NCI-H146 treated with DMSO at 0.1 percent for 48 hours (cell line): ENCODE results near the gene CAND2.

Source experiments
- DNase-seq: peaks from one replicate; lab custom pipeline; 2025; ENCODE audit not compliant: unreplicated experiment; lab: John Stamatoyannopoulos, UW

Gene CAND2

DNA sequence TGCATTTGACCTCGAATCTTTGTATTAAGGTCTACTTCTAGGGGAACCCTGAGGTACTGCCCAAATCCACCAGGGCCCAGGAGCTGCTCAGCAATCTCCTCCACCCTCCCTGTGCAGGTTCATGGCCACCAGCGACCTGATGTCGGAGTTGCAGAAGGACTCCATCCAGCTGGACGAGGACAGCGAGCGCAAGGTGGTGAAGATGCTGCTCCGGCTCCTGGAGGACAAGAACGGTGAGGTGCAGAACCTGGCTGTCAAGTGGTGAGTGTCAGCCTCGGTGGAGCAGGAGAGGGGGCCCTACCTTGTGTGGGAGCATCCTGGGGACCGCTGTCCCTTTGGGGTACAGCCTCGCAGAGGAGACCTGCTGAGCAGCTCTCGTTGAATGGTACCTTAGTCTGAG, 6.9 kb downstream of the CAND2 start:
- no peak for DNase-seq

DNA sequence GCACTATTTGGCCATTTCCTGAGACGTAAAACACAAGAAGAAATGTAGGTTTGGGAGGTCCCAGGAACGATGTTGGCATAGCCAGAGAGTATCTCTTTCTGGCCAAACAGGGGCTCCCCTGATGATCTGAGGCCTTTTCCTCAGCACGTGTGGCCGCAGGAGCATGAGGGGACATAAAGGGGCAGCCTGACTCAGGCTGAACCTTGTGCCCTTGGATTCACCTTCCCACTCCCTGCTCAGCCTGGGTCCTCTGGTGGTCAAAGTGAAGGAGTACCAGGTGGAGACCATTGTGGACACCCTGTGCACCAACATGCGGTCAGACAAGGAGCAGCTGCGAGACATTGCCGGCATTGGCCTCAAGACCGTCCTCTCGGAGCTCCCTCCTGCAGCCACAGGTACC, 10.6 kb downstream of the CAND2 start:
- no peak for DNase-seq

DNA sequence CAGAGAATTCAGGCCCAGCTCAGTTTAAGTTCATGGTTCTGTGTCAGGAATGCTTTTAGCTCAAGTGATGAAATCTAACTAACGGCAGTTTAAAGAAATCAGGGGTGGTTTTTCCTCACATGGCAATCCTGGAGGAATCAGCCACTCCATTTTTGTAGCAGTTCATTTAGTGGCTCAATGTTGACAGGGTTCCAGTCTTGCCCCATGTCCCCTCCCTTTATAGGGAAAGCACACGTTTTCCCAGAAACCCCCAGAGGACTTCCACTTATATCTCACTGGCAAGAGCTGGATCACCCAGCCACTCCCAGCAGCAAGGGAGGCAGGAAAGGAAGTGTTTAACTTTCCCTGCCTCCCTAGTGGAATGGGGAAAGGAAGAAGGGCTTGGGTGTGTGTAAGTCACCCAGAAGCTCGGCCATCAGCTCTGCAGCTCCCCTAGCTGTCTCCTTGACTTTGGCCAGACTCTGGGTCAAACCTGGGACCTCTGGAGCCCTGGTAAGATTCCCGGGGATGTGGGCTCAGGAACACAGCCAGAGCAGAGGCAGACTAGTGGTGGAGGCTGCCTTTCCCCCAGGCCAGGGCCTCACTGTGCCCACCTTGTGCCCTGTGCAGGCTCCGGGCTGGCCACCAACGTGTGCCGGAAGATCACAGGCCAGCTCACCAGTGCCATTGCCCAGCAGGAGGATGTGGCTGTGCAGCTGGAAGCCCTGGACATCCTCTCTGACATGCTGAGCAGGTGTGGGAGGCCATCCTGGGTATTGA, 11.3 kb downstream of the CAND2 start:
- no peak for DNase-seq

DNA sequence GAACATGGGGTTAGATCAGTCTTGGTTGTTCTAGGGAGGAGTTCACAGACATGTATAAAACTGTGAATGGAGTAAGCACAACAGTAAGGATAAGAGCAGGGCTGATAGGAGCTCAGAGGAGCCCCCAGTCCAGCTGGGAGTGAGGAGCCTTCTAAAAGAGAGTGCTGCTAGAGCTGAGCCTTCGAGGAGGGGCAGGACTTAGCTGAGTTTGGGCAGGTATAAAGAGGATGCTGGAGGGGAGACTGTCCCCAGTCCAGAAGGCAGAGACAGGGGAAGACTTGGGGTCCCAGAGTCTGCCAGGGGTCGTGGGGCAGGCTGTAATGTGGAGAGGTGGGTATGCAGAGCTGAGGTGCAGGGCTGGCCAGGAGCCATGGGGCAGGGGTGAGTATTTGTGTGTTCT, 12.1 kb downstream of the CAND2 start:
- no peak for DNase-seq

DNA sequence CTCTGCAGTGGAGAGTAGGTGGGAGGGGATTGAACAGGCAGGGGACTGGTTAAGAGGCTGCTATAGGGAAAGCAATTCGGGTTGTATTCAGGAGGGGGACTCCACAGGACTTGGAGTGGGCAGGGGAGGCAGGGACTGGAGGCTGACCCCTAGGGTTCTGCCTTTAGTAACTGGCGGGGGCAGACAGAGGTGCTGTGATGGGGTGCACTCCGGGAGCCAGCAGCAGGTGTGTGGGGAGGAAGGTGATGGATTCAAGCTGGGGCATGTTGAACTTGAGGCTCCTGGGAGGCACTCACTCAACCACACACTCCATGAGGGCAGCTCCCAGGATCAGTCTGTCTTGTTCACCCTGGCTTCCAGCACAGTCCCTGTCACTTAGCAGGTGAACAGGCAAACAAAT, 12.5 kb downstream of the CAND2 start:
- DNase-seq = no peak

DNA sequence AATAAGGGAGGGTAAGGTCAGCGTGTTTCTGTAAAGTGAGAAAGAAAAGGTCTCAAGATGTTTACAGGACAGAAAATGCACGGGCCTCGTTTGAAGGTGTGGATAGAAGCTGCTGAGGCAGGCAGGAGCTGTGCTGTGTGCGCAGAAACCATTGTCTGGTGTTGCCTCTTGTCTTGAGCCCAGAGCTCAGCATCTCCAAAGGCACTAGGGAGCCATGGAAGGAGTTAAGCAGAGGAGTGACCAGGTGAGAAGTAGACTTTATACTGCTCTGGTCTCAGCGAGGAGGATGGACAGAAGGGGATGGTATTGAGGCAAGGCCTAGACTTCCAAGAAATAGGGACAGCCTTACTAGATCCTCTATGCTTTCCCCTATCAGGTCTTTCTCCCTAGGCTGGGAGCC, 13.0 kb downstream of the CAND2 start:
- DNase-seq = no peak

DNA sequence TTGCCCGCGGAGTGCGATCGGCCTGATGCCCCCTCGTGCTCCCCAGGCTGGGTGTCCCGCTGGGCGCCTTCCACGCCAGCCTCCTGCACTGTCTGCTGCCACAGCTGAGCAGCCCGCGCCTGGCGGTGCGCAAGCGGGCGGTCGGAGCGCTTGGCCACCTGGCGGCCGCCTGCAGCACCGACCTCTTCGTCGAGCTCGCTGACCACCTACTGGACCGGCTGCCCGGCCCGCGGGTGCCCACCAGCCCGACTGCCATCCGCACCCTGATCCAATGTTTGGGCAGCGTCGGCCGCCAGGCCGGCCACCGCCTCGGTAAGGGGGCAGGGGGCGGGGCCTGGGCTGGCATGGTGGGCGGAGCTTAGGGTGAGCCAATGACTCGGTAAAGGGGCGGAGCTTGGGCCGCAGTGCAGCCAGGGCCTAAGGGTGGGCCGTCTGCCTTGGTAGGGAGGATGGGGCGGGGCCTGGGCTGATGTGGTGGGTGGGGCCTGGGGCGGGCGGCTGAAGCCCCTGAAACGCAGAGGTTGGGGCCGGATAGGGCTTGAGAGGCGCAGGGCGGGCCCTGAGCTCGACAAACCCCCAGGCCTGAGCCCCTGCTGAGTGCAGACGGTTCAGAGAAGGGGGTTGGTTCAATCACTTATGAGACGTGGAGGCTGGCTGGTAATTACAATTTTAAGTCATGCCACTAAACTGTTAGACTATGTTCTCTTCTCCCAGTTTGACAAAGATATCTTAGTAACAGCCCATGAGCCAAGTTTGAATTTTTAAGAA, 13.7 kb downstream of the CAND2 start:
- peak; percentile 58 for DNase-seq

DNA sequence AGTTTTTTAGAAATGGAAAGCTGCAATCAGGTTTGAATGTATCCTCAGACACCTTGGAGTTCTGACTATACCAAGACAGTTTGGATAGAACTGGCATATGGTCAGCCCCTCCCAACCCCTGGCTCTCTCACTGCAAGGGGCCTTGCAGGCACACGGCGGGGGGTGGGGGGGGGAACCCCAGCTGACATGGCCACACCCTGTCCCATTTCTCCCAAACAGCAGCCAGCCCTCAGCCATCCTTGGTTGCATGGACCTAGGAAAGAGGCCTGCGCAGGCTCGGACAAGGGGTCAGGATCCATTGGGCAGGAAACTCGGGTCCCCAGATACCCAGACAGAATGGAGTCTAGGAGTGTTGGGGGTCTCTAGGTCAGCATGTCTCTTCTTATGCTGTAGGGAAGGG, 14.5 kb downstream of the CAND2 start:
- DNase-seq = no peak

DNA sequence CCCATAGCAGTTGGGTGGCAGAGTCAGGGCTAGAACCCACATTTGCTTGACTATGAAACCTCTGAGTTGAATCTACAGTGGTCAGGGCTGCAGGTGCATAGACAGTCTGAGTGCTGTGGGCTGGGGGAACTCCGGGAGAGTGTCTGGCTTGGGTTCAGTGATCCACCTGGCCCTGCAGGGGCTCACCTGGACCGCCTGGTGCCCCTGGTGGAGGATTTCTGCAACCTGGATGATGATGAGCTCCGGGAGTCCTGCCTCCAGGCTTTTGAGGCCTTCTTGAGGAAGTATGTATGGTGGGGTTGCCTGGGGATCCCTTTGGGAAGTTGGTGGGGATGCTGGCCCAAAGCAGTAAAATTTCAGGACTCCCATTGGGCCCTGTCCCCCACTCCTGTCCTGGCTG, 16.3 kb downstream of the CAND2 start:
- DNase-seq = no peak

DNA sequence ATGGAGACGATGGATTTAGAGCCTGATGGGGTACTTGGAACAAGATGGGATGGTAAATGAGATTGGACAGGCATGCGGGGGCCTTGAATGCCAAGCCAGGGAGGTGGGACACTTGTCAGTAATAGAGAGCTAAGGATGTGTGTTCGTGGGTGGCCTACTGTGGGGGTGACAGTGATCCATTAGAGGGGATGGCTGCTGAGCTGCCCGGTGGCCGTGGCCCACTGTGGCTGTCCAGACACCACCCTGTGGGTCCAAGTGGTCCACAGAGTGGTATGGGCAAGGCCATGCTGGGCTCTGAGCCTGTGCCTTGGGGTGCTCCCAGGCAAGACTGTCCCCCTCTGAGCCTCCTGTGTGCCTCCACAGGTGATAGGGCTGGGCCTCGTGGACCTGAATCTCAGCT, 17.5 kb downstream of the CAND2 start:
- no peak for DNase-seq

DNA sequence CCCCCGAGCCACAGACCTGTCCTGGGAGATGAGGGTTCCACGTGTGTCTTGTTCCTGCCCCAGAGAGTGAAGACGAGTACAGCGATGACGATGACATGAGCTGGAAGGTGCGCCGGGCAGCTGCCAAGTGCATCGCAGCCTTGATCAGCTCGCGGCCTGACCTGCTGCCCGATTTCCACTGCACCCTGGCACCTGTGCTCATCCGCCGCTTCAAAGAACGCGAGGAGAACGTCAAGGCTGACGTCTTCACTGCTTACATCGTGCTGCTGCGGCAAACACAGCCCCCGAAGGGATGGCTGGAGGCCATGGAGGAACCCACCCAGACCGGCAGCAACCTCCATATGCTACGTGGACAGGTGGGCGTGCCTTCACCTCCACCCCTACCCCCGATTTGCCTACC, 18.6 kb downstream of the CAND2 start:
- no peak for DNase-seq

DNA sequence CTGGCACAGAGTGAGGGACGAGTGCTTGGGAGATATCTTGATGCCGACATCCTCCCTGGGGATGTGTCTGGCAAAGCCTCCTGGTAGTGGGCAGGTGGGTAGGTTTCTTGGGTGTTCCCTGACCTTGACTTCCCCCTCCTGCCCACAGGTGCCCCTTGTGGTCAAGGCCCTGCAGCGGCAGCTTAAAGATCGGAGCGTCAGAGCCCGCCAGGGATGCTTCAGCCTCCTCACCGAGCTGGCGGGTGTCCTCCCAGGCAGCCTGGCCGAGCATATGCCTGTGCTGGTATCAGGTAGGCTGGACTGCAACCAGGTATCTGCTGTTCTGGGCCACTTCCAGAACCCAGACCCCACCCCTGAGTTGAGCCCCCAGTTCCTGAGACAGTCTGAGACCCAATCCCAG, 19.2 kb downstream of the CAND2 start:
- DNase-seq = no peak

DNA sequence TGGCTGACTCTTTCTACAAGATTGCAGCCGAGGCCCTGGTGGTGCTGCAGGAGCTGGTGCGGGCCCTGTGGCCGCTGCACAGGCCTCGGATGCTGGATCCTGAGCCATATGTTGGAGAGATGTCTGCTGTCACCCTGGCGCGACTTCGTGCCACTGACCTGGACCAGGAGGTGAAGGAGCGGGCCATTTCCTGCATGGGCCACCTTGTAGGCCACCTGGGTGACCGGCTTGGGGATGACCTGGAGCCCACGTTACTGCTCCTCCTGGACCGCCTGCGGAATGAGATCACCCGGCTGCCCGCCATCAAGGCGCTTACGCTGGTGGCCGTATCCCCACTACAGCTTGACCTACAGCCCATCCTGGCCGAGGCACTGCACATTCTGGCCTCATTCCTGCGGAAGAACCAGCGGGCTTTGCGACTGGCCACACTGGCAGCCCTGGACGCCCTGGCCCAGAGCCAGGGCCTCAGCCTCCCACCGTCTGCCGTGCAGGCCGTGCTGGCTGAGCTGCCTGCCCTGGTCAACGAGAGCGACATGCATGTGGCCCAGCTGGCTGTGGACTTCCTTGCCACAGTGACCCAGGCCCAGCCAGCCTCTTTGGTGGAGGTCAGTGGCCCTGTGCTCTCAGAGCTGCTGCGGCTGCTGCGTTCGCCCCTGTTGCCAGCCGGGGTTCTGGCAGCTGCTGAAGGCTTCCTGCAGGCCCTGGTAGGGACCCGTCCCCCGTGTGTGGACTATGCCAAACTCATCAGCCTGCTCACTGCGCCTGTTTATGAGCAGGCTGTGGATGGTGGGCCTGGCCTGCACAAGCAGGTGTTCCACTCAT, 20.3 kb downstream of the CAND2 start:
- DNase-seq = no peak

DNA sequence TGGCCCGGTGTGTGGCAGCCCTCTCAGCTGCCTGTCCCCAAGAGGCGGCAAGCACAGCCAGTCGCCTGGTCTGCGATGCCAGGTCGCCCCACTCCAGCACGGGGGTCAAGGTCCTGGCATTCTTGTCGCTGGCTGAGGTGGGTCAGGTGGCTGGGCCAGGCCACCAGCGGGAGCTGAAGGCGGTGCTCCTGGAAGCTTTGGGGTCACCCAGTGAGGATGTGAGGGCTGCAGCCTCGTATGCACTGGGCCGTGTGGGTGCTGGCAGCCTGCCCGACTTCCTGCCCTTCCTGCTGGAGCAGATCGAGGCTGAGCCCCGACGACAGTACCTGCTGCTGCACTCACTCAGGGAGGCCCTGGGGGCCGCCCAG, 20.8 kb downstream of the CAND2 start:
- DNase-seq = no peak

DNA sequence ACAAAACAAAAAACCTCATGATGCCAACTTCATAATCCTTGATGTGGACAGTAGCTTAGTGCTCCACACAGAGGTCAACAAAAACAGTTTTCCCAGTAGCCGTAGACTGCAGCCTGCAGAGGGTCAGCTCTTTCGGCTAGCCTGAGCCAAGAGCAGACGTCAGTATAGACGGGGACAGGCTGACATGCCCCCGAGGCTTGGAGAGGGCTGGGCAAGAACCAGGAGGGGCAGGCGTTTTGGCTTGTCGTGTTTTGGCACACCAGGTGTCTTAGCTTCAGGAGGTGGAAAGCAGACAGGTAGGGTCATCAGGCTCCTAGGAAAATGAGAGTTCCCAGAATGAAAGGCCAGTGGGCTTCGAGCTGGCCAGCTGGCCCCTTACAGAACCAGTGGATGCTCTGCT, 21.8 kb downstream of the CAND2 start:
- no peak for DNase-seq

DNA sequence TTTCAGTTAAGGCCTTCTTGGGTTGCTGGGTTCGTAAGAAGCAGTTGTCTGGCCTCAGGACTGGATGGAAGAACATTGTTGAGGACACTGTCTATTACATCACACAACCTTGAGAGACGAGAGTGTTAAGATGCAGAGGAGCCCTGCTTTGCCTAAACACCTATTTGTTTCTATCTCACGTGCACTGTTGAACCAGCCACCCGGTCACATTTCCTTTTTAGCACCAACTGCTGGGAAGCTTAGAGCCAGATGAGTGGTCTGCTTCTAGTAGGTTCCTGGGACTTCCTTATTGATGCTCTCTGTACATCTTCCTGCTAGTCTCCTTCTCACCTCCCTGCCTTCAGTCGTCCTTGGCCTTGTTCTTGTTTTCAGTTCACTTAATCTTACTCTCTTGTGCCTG, 22.3 kb downstream of the CAND2 start:
- no peak for DNase-seq

DNA sequence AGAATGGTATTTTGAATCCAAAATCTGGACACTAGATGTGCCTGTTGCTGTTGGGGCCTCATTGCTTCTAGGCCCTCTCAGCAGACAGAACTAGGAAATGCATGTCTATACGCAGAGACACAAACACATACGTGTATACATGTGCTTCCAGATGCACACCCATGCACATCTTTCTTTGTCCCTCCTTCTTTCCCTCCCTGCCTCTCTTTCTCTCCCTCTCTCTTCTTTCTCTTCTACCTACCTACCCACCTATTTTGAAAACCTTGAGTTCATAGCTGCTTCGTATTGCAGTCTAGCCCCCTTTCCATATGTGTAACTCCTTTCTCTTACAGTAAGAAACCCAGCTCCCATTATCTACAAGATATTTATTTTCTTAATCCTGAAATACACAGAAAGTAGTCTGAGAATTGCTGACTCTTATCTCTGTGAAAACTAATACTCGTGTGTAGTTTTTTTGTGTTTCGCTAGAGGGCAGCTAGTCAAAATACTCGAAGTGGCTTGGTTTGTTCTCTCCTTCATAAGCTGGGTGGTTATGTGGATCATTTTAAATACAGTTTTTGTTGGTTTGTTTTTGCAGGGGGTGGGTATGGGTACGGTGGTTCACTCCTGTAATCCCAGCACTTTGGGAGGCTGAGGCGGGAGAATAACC, 26.4 kb downstream of the CAND2 start:
- DNase-seq = no peak

DNA sequence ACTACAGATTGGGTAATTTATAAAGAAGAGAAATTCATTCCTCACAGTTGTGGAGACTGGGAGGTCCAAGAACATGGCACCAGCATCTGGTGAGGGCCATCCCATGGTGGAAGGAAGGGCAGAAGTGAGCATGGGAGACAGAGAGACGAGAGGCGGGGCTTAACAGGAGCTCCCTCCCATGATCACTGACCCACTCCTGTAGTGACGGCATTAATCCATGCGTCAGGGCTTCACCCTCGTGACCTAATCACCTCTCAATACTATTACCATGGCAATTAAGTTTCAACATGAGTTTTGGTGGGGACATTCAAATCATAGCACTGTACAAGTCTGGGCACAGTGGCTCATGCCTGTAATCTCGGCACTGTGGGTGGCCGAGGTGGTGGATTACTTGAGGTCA, 27.8 kb downstream of the CAND2 start:
- DNase-seq = no peak

DNA sequence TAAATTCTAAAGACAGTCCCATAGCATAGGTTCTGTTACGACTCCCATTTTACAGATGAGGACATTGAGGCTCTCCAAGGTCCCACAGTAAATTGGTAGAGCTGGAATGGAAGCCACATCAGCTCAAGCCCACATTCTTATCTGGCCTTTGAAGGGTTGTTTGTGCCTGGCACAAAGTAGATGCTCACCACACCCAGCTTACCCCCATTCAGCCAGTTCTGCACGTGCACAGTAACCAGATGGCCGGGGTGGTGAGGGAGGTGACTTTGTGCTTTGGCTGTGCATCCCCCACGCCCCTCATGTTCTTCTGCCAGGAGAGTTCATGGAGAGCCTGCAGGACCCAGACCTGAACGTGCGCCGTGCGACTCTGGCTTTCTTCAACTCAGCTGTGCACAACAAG, 28.7 kb downstream of the CAND2 start:
- DNase-seq = no peak

DNA sequence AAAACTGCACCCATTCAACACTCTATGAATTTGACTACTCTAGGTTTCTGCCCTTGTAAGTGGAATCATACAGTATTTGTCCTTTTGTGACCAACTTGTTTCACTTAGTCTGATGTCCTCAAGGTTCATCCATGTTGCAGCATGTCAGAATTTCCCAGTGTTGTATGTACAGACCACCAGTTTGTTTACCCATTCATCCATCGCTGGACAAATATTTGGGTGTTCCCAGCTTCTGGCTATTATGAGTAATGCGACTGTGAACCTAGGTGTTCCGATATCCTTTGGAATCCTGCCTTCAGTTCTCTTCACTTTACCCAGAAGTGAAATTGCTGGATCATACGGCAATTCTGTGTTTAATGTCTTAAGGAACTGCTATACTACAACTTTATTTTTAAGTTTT, 32.3 kb downstream of the CAND2 start:
- DNase-seq = no peak

DNA sequence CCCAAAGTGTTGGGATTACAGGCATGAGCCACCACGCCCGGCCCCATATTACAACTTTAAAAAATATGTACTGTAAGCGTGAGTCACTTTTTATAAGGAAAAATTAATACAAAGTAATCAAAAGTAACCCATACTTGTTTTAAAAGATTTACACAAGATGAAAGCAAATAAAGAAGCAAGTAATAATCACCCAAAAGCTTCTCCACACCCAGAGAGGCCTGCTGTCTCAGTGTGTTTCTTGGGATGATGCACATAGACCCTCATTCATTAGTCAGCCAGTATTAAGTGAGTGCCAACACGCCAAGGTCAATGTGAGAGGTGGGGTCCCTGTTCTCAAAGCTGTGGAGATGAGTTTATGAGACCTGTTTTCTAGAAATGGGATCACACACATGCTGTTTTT, 32.9 kb downstream of the CAND2 start:
- DNase-seq = no peak
